Parathyroid adenoma (tissue), 2 donors: ENCODE results near the gene PLEKHA7.

Experiments used
- H2AFZ ChIP-seq: fragments of 300-600 bp; sonication (generic); one replicate; pipeline ENCODE4 v1.7.0; 2017; ENCODE audit warnings: antibody characterized with exemption, mild to moderate bottlenecking
- H3K27ac ChIP-seq: fragments of 300-600 bp; sonication (generic); one replicate; pipeline ENCODE4 v1.7.0; 2017
- H3K27me3 ChIP-seq: fragments of 300-600 bp; sonication (generic); one replicate; pipeline ENCODE4 v1.7.0; 2017; ENCODE audit warnings: low read length; ENCODE audit not compliant: control insufficient read depth, insufficient read depth
- H3K36me3 ChIP-seq: fragments of 300-600 bp; sonication (generic); one replicate; pipeline ENCODE4 v1.7.0; 2017; ENCODE audit warnings: low read length; ENCODE audit not compliant: control insufficient read depth, insufficient read depth
- H3K4me1 ChIP-seq: fragments of 300-600 bp; sonication (generic); one replicate; pipeline ENCODE4 v1.7.0; 2017; ENCODE audit warnings: control low read depth
- H3K4me2 ChIP-seq: fragments of 300-600 bp; sonication (generic); one replicate; pipeline ENCODE4 v1.7.0; 2017; ENCODE audit warnings: low read length
- H3K4me3 ChIP-seq: fragments of 300-600 bp; sonication (generic); one replicate; pipeline ENCODE4 v1.7.0; 2017; ENCODE audit warnings: low read depth, low read length
- H3K79me2 ChIP-seq: fragments of 300-600 bp; sonication (generic); one replicate; pipeline ENCODE4 v1.7.0; 2017; ENCODE audit warnings: control low read depth
- H3K9ac ChIP-seq: fragments of 300-600 bp; sonication (generic); one replicate; pipeline ENCODE4 v1.7.0; 2017; ENCODE audit warnings: mild to moderate bottlenecking
- H3K9me3 ChIP-seq: fragments of 300-600 bp; sonication (generic); one replicate; pipeline ENCODE4 v1.7.0; 2017; ENCODE audit warnings: low read length; ENCODE audit not compliant: control insufficient read depth
- TF ChIP-seq, protein P1 (sequence below): fragments of 300-600 bp; sonication (generic); IDR thresholded peaks from one replicate; pipeline ENCODE4 v1.7.0; 2017; ENCODE audit warnings: antibody characterized with exemption, mild to moderate bottlenecking
- donor health status: primary hyperparathyroidism.

The PLEKHA7 gene

DNA sequence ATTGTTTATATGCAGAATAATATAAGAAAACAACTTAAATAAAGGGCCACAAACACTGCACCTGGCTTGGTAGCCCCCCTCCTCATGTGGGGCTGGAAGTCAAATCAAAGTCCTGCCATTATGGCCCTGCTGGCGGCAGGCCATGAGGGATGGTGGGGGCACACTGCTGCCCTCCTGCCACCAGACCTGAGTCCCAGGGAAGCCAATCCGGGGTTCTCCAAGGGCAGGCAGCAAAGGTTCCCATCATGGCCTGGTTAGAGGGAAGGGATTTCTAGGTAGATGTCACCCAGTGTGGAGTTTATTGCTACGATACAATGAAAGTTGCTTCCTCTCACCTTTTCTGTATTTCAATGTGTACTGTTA is 236.6 kb downstream of the PLEKHA7 start:
- Histone ChIP-seq H3K4me2 (no peak overlapping the region), H3K27me3 (no peaks in the 10 kb centered on the region), H3K9ac (no peak overlapping the region), H2AFZ (no peak overlapping the region), H3K4me1 (no peaks in the 10 kb centered on the region), H3K79me2 (no peaks in the 10 kb centered on the region), H3K36me3 (no peaks in the 10 kb centered on the region), H3K4me3 (no peak overlapping the region), H3K9me3 (no peaks in the 10 kb centered on the region), H3K27ac (no peak overlapping the region)
- TF ChIP-seq, protein P1, sequence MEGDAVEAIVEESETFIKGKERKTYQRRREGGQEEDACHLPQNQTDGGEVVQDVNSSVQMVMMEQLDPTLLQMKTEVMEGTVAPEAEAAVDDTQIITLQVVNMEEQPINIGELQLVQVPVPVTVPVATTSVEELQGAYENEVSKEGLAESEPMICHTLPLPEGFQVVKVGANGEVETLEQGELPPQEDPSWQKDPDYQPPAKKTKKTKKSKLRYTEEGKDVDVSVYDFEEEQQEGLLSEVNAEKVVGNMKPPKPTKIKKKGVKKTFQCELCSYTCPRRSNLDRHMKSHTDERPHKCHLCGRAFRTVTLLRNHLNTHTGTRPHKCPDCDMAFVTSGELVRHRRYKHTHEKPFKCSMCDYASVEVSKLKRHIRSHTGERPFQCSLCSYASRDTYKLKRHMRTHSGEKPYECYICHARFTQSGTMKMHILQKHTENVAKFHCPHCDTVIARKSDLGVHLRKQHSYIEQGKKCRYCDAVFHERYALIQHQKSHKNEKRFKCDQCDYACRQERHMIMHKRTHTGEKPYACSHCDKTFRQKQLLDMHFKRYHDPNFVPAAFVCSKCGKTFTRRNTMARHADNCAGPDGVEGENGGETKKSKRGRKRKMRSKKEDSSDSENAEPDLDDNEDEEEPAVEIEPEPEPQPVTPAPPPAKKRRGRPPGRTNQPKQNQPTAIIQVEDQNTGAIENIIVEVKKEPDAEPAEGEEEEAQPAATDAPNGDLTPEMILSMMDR, result no peak

DNA sequence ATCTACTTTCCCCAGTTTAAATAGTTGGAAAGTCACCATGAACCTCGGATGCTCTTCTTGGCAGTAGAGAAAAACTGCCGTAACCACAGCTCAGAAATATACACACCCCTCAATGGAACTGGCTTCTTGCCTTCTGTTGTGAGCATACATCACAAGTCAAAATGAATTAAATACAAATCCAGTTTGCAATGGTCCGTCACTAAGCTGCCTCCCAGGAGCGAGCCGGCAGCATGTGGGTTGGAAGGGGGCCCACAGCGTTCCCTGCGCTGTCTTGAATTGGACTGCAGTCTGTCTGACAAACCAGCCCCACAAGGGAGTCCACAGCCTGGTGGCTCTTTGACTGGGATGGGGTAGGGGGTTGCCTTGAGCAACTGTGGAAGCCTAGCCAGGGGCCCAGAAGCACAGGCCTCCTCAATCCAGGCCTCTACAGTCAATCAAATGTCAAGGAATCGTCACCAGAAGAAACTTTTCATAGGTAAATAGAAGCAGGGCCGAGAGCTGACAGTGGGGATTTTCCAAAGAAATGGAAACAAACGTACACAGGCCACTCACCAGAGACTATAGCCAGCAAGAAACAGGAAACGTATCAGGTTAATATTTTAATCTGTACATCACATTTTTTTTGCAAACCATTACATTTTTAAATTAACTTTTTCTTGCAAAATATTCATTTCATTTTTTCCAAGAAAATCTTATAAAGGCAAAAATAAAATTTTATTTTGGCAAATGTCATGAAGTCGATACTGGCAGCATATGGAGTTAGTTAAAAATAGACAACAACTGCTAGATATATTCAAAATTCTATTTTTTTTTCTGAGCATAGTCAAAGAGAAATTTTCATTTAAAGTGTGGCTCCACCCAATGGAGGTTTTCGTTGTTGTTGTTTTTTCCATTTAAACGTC is 237.3 kb downstream of the PLEKHA7 start:
- TF ChIP-seq, protein P1, result no peak
- Histone ChIP-seq H3K27me3 (no peaks in the 10 kb centered on the region), H3K9me3 (no peaks in the 10 kb centered on the region), H2AFZ (no peak overlapping the region), H3K4me1 (no peaks in the 10 kb centered on the region), H3K27ac (no peak overlapping the region), H3K79me2 (no peaks in the 10 kb centered on the region), H3K36me3 (no peaks in the 10 kb centered on the region), H3K4me3 (no peak overlapping the region), H3K4me2 (no peak overlapping the region), H3K9ac (no peak overlapping the region)

DNA sequence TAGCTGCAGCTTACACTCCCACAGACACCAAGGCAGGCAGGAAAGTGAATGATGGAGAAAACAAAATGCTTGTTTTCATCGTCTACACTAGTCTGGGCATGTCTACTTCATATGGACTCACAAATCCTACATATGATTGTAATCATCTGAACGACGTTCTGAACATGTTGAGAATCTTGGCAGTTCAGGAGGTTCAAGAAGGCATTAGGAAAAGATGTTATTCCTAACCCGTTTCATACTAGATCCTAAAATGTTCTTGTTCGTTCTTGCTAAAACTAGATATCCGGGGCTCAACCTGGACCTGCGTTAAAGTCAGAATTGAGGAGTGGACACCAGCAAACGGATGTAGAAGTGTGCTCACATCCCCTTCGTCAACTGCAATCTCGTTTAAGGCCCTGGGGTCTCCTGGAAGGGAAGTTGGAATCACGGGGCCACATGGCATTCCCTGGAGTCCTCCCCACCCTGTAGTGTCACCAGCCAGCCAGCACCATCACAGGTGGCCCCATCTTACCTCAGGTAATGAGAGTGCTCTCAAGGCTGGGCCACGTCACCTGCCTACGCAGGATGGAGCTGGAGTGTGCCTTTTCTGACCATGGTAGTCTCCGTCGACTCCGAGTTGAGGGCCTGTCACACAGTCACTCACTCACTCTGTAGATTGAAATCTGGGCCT is 238.5 kb downstream of the PLEKHA7 start:
- no peaks in the 10 kb centered on the region for H3K27me3 ChIP-seq
- H2AFZ ChIP-seq, result no peak overlapping the region
- no peaks in the 10 kb centered on the region for H3K36me3 ChIP-seq
- H3K27ac ChIP-seq, result no peak overlapping the region
- H3K4me1 ChIP-seq, result no peaks in the 10 kb centered on the region
- H3K9me3 ChIP-seq, result no peaks in the 10 kb centered on the region
- H3K4me2 ChIP-seq, result no peak overlapping the region
- H3K4me3 ChIP-seq, result no peak overlapping the region
- TF ChIP-seq, protein P1, result no peak
- H3K9ac ChIP-seq, result no peak overlapping the region
- H3K79me2 ChIP-seq, result no peaks in the 10 kb centered on the region

DNA sequence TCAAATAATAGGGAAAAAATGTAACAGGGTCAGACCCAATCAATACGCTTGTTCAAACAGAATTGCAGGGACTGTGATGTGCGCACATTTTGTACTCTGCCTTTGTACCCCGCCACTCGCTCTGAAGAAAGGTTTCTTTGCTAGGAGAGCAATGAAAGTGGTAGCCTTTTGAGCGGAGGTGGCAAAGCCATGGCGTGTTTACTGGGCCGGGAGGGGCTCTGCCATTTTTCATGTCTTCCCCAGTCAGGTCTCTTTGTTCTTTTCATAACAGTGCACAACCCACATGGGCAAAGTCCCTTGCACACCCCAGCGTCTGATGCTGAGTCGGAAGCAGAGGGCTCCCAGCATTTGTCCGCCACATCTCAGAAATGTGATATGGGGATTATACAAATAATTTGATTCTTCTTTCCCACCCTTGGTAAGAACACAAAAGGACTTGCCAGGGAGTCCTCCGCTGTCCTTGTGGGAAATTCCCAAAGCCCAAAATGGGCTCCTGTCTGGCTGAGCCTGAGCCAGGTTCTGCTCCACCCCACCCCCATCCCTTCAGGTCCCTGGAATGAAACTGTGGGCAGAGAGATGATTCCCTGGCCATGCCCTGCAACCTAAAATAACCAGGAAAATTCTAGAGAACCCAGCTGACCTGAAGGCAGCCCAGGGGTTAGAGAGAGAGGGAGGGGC is 239.1 kb downstream of the PLEKHA7 start:
- no peaks in the 10 kb centered on the region for H3K79me2 ChIP-seq
- no peak overlapping the region for H3K27ac ChIP-seq
- H3K9me3 ChIP-seq, result no peaks in the 10 kb centered on the region
- no peaks in the 10 kb centered on the region for H3K4me1 ChIP-seq
- H3K36me3 ChIP-seq, result no peaks in the 10 kb centered on the region
- no peak overlapping the region for H3K4me3 ChIP-seq
- TF ChIP-seq, protein P1, result no peak
- no peak overlapping the region for H3K9ac ChIP-seq
- H2AFZ ChIP-seq, result no peak overlapping the region
- no peak overlapping the region for H3K4me2 ChIP-seq
- H3K27me3 ChIP-seq, result no peaks in the 10 kb centered on the region
